Neural cell (in vitro differentiated cells): ENCODE results near the gene RAPGEF4.

ENCODE experiments used
- EP300 ChIP-seq: fragments of 450-650 bp; conservative IDR thresholded peaks from 2 replicates; pipeline ENCODE4 v1.6.1; 2014; ENCODE audit warnings: antibody characterized with exemption, mild to moderate bottlenecking, moderate library complexity; ENCODE audit not compliant: poor library complexity, severe bottlenecking
- EZH2 ChIP-seq: fragments of 200-600, 300-800 bp; shearing (Covaris generic), sonication (generic); IDR thresholded peaks from 2 replicates; pipeline ENCODE4 v1.6.1; 2014; ENCODE audit warnings: antibody characterized with exemption, low read length, borderline replicate concordance, mild to moderate bottlenecking; ENCODE audit not compliant: insufficient read depth, poor library complexity, severe bottlenecking
- MXI1 ChIP-seq: fragments of 450-650 bp; conservative IDR thresholded peaks from 2 replicates; pipeline ENCODE4 v1.6.1; 2014; ENCODE audit warnings: antibody characterized with exemption, mild to moderate bottlenecking; ENCODE audit not compliant: poor library complexity, severe bottlenecking
- RAD21 ChIP-seq: fragments of 450-650 bp; conservative IDR thresholded peaks from 2 replicates; pipeline ENCODE4 v1.6.1; 2014; ENCODE audit warnings: antibody characterized with exemption, mild to moderate bottlenecking, moderate library complexity
- SMC3 ChIP-seq: fragments of 450-650 bp; conservative IDR thresholded peaks from 2 replicates; pipeline ENCODE4 v1.6.1; 2014; ENCODE audit warnings: antibody characterized with exemption, mild to moderate bottlenecking, moderate library complexity; ENCODE audit not compliant: poor library complexity
- TAF1 ChIP-seq: IDR thresholded peaks from 2 replicates; pipeline ENCODE4 v1.6.1; 2012; ENCODE audit warnings: low read depth
- TF ChIP-seq, protein P1 (sequence below): fragments of 450-650 bp; IDR thresholded peaks from 2 replicates; pipeline ENCODE4 v1.5.1; 2014; ENCODE audit warnings: antibody characterized with exemption, mild to moderate bottlenecking, moderate library complexity; ENCODE audit not compliant: poor library complexity, severe bottlenecking
- TF ChIP-seq, protein P2 (sequence below): IDR thresholded peaks from 2 replicates; pipeline ENCODE4 v1.6.1; 2012; ENCODE audit warnings: borderline replicate concordance

DNA sequence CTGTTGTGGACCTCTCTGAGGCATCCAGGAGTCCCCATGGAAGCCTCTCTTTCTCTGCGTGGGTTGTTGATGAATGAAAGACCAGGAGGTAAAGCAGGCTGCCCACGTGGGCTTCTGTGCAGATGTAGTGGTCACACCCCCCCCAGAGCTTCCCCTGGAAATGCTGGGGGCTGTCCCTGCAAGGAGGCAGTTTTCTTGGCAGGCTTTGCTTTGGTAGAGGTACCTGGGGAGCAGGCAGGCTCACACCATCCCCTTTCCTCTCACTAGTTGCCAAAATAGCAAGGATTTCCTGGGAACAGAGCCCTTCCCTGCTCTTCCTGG, 242.4 kb downstream of the RAPGEF4 start:
- TF ChIP-seq, protein P1, sequence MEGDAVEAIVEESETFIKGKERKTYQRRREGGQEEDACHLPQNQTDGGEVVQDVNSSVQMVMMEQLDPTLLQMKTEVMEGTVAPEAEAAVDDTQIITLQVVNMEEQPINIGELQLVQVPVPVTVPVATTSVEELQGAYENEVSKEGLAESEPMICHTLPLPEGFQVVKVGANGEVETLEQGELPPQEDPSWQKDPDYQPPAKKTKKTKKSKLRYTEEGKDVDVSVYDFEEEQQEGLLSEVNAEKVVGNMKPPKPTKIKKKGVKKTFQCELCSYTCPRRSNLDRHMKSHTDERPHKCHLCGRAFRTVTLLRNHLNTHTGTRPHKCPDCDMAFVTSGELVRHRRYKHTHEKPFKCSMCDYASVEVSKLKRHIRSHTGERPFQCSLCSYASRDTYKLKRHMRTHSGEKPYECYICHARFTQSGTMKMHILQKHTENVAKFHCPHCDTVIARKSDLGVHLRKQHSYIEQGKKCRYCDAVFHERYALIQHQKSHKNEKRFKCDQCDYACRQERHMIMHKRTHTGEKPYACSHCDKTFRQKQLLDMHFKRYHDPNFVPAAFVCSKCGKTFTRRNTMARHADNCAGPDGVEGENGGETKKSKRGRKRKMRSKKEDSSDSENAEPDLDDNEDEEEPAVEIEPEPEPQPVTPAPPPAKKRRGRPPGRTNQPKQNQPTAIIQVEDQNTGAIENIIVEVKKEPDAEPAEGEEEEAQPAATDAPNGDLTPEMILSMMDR: no peak
- no peak for TF ChIP-seq MXI1
- TF ChIP-seq TAF1: no peak
- TF ChIP-seq RAD21: no peak
- no peak for TF ChIP-seq SMC3
- TF ChIP-seq EZH2: no peak
- TF ChIP-seq EP300: no peak
- TF ChIP-seq, protein P2, sequence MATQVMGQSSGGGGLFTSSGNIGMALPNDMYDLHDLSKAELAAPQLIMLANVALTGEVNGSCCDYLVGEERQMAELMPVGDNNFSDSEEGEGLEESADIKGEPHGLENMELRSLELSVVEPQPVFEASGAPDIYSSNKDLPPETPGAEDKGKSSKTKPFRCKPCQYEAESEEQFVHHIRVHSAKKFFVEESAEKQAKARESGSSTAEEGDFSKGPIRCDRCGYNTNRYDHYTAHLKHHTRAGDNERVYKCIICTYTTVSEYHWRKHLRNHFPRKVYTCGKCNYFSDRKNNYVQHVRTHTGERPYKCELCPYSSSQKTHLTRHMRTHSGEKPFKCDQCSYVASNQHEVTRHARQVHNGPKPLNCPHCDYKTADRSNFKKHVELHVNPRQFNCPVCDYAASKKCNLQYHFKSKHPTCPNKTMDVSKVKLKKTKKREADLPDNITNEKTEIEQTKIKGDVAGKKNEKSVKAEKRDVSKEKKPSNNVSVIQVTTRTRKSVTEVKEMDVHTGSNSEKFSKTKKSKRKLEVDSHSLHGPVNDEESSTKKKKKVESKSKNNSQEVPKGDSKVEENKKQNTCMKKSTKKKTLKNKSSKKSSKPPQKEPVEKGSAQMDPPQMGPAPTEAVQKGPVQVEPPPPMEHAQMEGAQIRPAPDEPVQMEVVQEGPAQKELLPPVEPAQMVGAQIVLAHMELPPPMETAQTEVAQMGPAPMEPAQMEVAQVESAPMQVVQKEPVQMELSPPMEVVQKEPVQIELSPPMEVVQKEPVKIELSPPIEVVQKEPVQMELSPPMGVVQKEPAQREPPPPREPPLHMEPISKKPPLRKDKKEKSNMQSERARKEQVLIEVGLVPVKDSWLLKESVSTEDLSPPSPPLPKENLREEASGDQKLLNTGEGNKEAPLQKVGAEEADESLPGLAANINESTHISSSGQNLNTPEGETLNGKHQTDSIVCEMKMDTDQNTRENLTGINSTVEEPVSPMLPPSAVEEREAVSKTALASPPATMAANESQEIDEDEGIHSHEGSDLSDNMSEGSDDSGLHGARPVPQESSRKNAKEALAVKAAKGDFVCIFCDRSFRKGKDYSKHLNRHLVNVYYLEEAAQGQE: no peak
